Measurements from ENCODE around the gene FERD3L. TPM values are rescaled to one million over a fixed set of nuclear protein-coding genes. Genes with fewer than 3 reads are reported as not detected.
"Not testable (repeated sequence)": the region's sequence is repeated elsewhere in the genome, so short reads cannot be mapped to it uniquely, and the experiment has no call there.

Gene FERD3L, protein sequence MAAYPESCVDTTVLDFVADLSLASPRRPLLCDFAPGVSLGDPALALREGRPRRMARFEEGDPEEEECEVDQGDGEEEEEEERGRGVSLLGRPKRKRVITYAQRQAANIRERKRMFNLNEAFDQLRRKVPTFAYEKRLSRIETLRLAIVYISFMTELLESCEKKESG
- total RNA-seq, result not detected

DNA sequence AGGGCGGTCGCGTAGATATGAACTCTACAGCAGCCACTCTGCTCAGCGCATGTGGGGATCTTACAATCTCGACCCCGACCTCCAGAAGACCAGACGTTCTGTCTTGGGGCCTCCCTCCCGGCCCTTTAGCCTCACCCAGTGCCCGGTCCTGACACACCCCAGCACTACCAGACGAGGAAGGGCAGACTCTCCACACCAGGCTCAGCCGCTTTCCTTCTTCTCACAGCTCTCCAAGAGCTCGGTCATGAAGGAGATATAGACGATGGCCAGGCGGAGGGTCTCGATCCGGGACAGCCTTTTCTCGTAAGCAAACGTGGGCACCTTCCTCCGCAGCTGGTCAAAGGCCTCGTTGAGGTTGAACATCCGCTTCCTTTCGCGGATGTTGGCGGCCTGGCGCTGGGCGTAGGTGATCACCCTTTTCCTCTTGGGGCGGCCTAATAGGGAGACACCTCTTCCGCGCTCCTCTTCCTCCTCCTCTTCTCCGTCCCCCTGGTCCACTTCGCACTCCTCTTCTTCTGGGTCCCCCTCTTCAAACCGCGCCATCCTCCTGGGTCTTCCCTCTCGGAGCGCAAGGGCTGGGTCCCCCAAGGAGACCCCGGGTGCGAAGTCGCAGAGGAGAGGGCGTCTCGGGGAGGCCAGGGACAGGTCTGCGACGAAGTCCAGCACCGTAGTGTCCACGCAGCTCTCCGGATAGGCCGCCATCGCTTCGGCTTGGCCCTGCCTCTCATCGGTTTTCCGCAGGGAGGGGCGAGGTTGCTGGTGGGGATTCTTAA, at the start of gene FERD3L:
Gene FERD3L (minus strand): TSS at position 761 of the 773 bp plus-strand sequence. CDS start 59 bp downstream, at position 702.
- DNase-seq, result no peak

DNA sequence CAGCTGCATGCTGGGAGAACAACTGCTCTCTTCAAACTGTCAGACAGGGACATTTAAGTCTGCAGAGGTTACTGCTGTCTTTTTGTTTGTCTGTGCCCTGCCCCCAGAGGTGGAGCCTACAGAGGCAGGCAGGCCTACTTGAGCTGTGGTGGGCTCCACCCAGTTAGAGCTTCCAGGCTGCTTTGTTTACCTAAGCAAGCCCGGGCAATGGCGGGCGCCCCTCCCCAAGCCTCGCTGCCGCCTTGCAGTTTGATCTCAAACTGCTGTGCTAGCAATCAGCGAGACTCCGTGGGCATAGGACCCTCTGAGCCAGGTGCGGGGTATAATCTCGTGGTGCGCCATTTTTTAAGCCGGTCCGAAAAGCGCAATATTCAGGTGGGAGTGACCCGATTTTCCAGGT, 49.2 kb upstream of the FERD3L start:
- not testable (repeated sequence) for DNase-seq

DNA sequence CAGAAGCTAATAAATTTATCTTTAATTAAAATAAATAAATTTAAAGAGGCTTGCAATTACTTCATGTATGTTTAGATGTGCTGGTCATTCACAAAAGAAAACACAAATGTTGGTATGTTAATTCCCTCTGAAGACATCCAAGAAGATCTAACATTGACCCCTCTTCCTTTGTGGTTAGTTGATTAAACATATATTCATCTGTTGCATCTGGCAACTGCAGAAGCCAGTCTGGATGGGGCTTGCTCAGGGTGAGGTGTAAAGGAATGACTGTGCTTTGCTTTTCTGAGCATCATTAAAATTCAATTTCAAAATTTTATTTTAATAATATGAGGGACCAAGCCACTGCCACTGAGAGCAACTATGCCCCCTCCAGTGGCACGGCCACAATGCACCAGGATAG, 36.4 kb upstream of the FERD3L start:
- DNase-seq, result no peak

DNA sequence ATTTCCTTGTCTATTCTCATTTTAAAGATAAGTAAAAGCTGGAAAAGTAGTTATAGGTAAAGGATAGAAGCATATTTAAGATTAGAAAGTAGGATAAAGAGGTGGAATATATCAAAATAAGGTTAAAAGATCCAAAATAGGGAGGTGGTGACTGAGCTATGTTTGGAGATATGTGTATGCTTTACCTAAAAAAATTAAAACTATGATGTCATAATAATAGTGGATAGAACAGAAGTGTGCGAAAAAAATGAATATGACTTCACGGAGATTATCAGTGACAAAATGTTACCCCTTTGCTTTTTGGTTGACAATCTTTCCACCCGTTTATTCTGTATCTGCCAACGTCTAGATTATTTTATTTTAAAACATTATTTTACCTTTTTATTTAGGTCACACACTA, 33.4 kb upstream of the FERD3L start:
- DNase-seq, result no peak

DNA sequence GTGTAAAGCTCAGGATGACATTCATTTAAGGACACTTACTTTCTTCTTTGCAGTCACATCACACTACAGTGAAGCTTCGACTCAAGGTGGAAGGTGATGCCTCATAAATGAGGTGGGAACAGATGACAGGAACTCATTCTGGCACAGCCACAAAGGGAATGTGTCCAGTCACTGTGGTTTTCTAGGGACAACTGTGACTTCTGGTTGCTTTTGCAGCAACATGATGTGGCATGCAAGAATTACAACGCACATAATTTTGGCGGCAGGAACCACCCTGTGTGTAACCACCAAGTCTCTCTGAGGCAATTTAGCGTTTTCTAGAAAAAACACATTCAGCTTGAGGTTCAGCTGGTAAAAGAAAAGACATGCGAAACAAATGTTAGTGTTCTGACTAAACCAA, 32.0 kb upstream of the FERD3L start:
- no peak for DNase-seq

DNA sequence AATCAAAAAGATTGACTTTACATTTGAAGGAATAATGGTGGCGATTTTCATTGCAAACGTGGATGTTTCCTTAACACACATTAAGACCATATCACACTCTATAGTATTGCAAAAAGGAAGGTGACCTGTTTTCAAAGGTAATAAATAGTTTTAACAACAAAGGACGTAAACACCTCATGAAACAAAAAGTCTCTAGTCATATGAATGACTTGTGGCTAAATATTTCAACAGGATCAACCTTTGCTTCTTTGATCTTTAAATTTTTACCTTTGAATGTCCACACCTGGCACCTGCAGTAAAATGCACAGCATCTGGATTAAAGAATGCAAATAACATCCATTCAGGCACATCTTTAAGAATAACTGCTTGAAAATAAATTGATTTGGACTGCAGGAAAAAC, 30.0 kb upstream of the FERD3L start:
- no peak for DNase-seq

DNA sequence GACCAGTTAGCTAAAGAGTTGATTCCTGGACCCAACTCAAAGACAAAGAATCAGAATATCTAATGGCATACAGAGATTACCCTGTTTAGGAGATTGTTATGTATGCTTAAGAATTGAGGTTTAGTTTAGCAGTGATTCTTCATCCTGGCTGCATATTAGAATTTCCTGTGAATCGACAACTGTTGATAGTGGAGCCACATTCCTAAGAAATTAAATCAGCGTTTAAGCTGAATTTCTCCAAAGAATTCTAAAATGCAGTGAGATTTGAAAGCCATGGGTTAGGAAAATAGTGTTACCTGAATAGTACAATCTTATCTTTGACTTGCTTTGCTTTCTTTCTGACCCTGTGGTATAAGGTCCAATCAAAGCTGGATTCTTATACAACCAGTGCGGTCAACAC, 16.4 kb upstream of the FERD3L start:
- DNase-seq, result no peak

DNA sequence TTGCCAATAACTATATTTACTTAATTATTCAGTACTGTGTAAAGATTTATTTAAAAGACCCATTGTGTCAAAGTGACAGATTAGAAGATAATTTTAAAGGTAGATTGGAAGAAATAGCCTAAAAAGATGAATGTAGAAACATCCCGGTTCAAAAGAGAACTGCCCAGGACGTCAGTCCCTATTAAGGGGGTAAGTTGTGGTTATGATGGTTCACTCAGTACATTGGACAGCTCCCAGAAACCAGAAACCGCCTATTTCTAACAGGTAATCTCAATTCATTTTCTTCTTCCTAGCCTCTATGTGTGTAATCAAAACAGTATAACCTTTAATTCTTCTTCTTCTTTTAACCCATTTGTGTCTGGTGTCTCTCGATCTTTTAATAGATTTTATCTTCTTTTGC, 1.5 kb upstream of the FERD3L start:
- no peak for DNase-seq

DNA sequence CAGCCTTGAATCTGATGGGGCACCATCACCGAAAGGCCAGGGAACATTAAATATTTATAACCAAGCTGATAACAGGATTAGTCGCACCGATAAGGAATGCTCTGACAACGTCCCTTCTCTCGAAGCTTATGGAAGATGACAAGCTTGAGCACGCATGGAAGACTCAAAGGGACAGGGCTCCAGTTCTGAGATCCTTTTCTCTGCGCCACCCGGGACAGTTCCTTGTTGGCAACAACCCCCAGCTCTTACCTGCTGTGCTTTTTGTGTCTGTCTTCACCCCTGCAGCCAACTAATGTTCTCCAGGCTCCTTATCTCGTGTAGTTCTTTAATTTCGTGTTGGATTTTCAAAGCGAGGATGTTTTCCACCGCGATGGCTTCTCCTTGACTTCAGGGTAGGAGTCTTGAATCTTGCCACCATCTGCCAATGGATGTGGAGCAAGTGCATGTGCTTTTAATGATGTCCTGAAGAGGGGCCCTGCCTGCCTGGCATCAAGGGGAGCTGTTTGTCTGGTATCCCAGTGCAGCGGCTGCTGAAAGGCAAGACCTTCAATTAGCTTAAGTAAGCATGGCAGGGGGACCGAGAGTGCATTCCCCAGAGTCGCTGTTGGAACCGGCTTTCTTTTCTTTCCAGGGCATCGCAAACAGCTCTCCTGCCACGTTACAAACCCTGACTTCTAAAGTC, 354 bp upstream of the FERD3L start:
- DNase-seq, result no peak

DNA sequence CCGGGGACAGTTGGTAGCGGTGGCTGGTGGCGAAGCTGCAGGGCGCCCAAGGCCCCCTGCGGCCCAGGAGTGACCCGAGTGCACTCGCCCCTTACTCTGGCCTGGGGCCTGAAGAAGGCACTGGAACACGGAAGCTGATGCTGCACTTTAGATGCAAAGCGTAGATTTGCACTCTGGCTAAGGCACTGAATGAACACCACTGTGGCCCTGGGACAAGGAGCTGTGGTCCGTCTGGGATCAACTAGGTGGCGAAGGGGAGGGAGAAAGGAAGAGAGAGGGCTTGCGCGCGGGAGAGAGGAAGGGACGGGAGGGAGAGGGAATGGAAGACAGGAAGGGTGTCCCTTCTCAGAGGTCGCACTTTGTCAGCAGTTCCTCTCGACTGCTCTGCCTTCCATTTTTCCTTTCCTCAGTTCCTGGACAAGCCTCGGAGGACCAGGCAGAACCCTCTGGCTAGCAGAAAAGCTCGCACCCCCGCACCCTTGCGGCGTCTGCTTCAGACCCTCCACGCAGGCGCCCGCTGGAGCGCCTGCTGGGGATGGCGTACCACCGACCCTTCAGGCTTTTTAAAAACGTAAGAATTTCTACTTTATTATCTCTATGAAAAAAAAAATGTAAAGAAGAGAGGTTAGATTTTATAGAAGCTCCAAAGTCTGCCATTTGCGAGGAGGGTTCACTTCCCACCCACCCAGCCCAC, 1.2 kb downstream of the FERD3L start:
- no peak for DNase-seq

DNA sequence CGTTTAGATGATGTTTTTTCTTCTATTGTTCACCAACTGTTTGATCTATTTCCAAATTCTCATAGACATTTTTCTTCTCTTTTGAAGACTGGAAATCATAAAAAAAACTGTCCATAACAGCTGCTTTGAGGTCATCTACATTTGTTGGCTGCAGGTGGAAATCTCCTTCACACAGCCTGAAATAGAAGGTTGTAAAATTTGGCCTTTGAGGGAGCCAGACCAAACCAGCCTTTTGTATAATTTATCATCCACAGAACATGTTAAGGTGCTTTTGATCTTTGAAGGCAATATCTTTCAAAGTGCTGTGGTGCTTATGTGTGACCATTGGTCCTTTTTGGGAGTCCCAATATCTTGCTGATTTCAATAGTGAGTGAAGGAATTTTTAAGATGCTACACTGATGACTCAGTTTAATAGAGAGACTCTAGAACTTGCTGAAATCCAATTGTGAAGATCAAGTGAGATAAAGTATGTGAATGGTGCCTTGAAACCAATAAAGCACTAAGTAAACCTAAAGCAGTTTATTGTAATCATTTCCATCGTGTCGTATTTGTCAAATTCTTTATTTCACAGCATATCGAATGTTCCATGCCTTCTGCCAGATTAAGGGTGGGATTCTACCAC, 5.4 kb downstream of the FERD3L start:
- DNase-seq, result no peak

DNA sequence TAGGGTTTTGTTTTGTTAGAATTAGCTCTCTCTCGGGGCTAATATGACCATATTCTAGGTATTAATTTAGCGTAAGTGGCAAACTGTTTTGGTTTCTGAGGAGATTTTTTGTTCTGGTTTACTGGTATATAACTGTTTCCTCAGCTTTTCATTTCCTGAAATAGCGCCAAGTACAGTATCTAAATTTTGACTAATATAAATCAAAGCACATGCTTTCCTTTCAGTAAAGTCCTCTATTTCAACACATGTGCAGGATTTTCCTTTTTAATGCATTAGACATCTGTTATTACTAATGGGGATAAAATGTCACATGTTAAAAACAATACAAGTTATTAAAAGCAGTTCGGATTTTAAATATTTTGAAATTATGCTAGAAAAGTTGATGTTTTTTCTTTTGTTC, 11.3 kb downstream of the FERD3L start:
- DNase-seq, result no peak

DNA sequence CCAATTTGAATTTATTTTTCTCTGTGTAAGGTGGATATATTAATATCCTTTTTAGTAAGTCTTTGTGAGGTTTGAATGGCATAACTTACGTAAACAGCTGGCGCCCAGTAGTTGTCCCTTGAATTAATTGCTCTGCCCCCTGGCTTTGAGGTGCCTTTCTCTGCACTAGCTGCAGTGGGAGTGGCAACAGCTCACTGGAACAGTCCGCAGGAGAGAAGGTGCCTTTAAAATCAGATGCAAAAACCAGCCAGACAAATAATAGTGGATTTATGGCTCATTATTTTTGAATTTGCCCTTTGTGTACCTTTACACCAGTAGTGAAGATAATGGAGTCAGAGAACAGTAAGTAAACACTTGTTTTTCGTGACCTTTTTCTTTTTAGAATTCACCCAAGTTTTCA, 11.8 kb downstream of the FERD3L start:
- no peak for DNase-seq

DNA sequence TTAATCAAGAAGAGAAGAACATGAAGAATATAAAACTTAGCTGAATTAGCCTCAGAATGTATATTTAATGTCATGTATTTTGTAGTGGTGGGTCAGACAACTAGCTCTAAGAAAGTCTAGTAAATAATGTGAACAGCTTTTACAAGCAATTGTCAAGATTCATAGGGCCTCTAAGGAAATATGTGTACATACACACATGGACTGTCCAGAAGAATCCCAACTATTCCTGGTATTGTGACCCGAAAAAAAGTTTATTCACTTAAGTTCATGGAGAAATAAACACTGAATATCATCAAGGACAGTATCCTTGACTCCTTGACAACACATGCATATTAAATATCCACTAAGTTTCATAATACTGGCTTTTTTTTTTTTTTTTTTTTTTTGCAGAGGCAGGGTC, 16.4 kb downstream of the FERD3L start:
- DNase-seq, result no peak

DNA sequence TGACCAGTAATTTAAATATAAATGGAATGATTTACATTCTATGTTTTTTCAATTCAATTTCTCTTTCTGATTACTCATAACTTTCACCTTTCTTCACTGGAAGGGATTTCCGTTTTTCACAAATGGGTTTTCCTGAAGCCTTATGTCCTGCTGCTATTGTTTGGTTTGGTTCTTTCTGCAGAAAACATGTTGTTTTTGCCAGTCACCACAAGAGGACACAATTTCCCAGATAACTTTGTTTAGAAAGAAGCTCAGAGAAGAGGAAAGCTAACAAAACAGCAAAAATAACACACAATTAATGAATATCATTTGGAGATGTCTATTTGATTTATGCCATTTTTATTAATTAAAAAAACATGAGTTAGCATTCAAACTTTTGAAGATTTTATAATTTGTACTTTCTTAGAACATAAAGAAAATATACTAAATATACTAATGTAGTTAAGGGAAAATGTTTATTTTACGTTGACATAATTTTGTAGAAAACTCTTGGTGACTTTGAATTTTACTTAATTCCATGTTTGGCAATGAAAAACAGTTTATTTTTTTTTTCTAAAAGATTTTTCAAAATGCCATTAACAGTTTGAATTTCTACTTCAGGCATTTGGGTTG, 23.1 kb downstream of the FERD3L start:
- no peak for DNase-seq

DNA sequence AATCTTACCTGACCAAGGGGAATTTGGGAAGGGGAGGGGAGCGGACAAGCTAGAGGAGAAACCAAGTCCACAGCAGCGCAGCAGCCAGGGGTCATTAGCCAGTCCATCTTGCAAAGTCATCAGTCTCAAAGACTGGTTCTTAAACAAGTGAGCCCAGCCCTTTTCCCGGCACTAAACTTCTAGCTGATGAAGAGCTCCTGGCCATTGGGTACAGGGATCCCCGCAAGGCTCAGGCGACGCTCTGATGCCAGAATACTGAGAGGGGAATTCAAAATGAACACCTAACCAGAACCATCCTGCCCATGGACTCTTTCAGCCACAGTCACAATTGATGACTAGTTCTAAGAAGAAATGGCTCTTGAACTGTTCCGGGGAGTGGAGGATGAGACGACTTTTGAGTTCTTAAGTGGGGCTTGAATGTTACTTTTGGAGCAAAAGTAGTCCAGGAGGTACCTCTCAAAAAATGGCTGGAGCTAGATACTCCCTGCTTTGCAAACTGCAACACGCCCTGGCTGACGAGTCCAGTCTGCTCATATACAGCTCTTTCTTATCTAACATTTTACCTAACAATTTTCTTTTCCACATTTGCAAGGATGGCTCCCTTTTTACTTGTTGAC, 25.2 kb downstream of the FERD3L start:
- no peak for DNase-seq

DNA sequence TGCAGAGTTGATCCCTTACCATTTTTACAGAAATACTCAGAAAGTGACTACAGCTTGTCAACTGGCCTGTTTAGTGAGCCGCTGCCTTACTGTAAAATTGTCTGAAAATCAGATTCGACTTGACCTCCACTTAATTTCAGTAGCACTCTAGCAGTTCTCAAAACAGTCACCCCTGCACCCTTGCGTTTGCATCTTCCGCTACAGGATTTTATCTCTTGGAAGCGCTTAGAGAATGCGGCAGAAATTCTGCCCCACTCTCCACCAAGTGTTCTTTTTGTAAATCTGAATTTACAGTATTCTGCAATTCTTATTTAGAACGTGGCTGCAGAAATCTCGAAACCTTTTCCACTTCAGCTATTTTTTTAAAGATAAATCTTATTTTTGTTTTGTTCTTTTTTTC, 25.8 kb downstream of the FERD3L start:
- DNase-seq, result no peak

DNA sequence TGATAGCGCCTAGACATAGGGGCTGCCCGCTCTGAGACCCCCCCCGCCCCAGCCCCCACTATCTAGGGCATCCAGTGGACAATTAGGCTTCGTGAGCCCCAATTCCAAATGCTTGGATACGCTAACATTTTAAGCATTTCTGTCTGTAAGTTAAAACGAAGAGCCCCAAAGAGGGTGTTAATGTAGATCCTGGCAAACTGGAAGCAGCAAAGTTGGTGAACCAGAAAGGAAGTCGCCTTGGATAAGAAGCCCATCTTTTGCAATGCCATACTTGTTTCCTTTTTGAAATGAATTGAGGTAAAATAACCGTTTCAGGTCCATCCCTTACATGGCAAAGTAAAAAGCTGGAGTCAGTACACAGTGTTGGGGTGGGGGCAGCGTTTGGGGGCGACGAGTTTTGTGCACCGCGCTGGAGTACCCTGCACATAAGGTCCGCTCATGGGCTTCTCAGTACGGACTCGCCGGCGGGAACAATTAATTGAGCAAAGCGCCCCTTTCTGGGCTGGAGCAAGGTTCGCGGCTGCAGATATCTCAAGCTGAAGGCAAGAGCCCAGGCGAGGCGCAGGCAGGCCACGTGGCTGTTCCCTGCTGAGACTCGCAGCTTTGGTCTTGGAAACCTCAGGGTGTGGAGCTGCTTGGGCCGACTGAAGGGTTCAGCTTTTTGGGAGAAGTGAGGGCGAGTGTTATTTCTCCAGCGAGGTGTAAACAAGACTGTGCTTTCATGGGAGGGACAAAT, 26.4 kb downstream of the FERD3L start:
- DNase-seq, result no peak

DNA sequence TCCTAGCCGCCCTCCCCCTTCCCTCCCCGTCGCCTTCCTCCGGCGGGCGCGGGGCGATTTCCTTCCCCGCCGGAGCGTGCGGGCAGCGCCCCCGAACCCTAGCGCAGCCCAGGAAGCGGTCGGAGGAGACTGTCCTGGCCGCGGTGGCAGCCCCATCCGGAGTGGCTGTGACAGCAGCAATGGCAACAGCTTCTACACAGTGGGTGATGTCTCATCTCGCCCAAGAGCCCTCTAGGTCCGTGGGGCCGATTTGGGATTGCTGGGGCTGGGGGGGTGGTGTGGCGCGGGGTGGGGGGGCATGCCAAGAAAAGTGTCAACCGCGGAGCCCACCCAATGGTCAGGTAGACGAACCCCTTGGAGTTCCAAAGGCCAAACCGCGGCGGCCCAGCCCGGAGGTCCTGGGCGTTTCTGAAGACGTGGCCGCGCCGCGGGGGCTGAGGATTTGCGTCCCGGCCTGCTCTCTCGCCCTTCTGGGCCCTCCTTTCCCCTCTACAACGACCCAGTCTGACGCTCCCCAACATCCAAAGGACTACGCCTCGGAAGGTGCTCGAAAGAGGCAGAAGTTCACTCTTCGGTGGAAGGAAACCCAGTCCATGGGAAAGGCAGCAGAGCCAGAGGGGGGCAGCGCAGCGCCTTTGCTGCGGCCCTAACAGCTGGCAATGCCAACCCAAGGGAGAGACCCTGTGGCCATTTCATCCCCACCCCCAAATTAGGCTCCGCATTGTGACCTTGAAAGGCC, 27.2 kb downstream of the FERD3L start:
- DNase-seq, result no peak

Measured in skin of body (tissue), 2 donors.